ENCODE measurements around the gene SEMA5B. TPM values are rescaled to one million over a fixed set of nuclear protein-coding genes. Genes with fewer than 3 reads are reported as not detected.

The SEMA5B gene
- total RNA-seq, 3 donors from 2014 or later, result 0.34 to 0.89 (median 0.35) TPM

- no peak for ATAC-seq
- Histone ChIP-seq H3K4me3 (no peak overlapping the region), H3K9me3 (no peaks in the 10 kb centered on the region), H3K4me1 (ENCODE audit: low read depth) (peaks cover 1% of the 10 kb centered on the region), H3K36me3 (ENCODE audit: low read depth) (no peaks in the 10 kb centered on the region)
- no peak for DNase-seq
- intact Hi-C loops (cut with DNase I, micrococcal nuclease), result no loop called here
- no peak for TF ChIP-seq CTCF (IDR thresholded peaks at IDR 0.05)
Observed at GRCh38 chr3:123063034-123063433, 35.5 kb upstream of the SEMA5B start.

GRCh38 chr3:123061856-123062255 lies 34.3 kb upstream of the SEMA5B start:
- ATAC-seq, result peak; percentile 56
- Histone ChIP-seq H3K4me1 (ENCODE audit: low read depth) (no peaks in the 10 kb centered on the region), H3K36me3 (ENCODE audit: low read depth) (no peaks in the 10 kb centered on the region), H3K9me3 (no peaks in the 10 kb centered on the region), H3K4me3 (no peak overlapping the region)
- intact Hi-C loops (cut with DNase I, micrococcal nuclease), result no loop called here
- TF ChIP-seq CTCF (IDR thresholded peaks at IDR 0.05), result no peak
- no peak for DNase-seq

GRCh38 chr3:123060054-123060453 lies 32.5 kb upstream of the SEMA5B start:
- Histone ChIP-seq H3K9me3 (no peaks in the 10 kb centered on the region), H3K36me3 (ENCODE audit: low read depth) (no peaks in the 10 kb centered on the region), H3K4me3 (no peak overlapping the region), H3K4me1 (ENCODE audit: low read depth) (no peaks in the 10 kb centered on the region)
- no peak for DNase-seq
- TF ChIP-seq CTCF (IDR thresholded peaks at IDR 0.05), result no peak
- ATAC-seq, result no peak
- intact Hi-C loops (cut with DNase I, micrococcal nuclease), result no loop called here

GRCh38 chr3:123058505-123058904 lies 30.9 kb upstream of the SEMA5B start:
- intact Hi-C loops (cut with DNase I, micrococcal nuclease), result no loop called here
- ATAC-seq, result no peak
- H3K36me3 ChIP-seq (ENCODE audit: low read depth), result no peaks in the 10 kb centered on the region
- no peaks in the 10 kb centered on the region for H3K9me3 ChIP-seq
- TF ChIP-seq CTCF (IDR thresholded peaks at IDR 0.05), result no peak
- no peak for DNase-seq
- H3K4me1 ChIP-seq (ENCODE audit: low read depth), result no peaks in the 10 kb centered on the region
- H3K4me3 ChIP-seq, result no peak overlapping the region

- ATAC-seq (no peak), DNase-seq (no peak)
- no peak overlapping the region for H3K4me3 ChIP-seq
- no peak for TF ChIP-seq CTCF (IDR thresholded peaks at IDR 0.05)
- no peaks in the 10 kb centered on the region for H3K9me3 ChIP-seq
- no peaks in the 10 kb centered on the region for H3K4me1 ChIP-seq (ENCODE audit: low read depth)
- H3K36me3 ChIP-seq (ENCODE audit: low read depth), result no peaks in the 10 kb centered on the region
- intact Hi-C loops (cut with DNase I, micrococcal nuclease), result no loop called here
Observed at GRCh38 chr3:123055352-123055751, 27.8 kb upstream of the SEMA5B start.

GRCh38 chr3:123054931-123055330 lies 27.4 kb upstream of the SEMA5B start:
- Histone ChIP-seq H3K9me3 (no peaks in the 10 kb centered on the region), H3K36me3 (ENCODE audit: low read depth) (no peaks in the 10 kb centered on the region), H3K4me1 (ENCODE audit: low read depth) (no peaks in the 10 kb centered on the region), H3K4me3 (no peak overlapping the region)
- ATAC-seq (no peak), DNase-seq (no peak)
- TF ChIP-seq CTCF (IDR thresholded peaks at IDR 0.05), result no peak
- intact Hi-C loops (cut with DNase I, micrococcal nuclease), result no loop called here
